ENCODE results near the gene GATA5. TPM values are rescaled to one million over a fixed set of nuclear protein-coding genes. Genes with fewer than 3 reads are reported as not detected.

The GATA5 gene
- polyA plus RNA-seq, 1 donor from 2014 or later, result not detected

GRCh38 chr20:62441987-62442539 is 33.7 kb downstream of the GATA5 start:
- Histone ChIP-seq H3K9me2 (ENCODE audit: insufficient read depth, low read length) (no peaks in the 10 kb centered on the region), H3K27me3 (ENCODE audit: insufficient read depth, low read depth, low read length) (no peaks in the 10 kb centered on the region), H3K4me2 (ENCODE audit: low read length) (no peak overlapping the region), H3K79me2 (replicated peaks; ENCODE audit: insufficient read depth, low read length) (no peaks in the 10 kb centered on the region), H3K9ac (ENCODE audit: low read length) (no peak overlapping the region), H3F3A (ENCODE audit: insufficient read depth, low read length, poor library complexity, severe bottlenecking) (no peaks in the 10 kb centered on the region), H3K4me3 (ENCODE audit: low read length) (no peak overlapping the region), H3K36me3 (ENCODE audit: insufficient read depth, low read length) (no peaks in the 10 kb centered on the region), H3K9me3 (ENCODE audit: low read length) (no peaks in the 10 kb centered on the region), H3K27ac (ENCODE audit: low read length) (no peak overlapping the region), H2AFZ (ENCODE audit: low read depth, low read length) (no peak overlapping the region), H4K20me1 (ENCODE audit: insufficient read depth) (no peaks in the 10 kb centered on the region)
- no peak for TF ChIP-seq TAF1 (IDR thresholded peaks at IDR 0.05; ENCODE audit: low read depth)
- TF ChIP-seq RAD21 (conservative IDR thresholded peaks at IDR 0.05), result no peak
- TF ChIP-seq EP300 (conservative IDR thresholded peaks at IDR 0.05; ENCODE audit: poor library complexity, severe bottlenecking), result no peak
- TF ChIP-seq CTCF (IDR thresholded peaks at IDR 0.05; ENCODE audit: poor library complexity, severe bottlenecking), result no peak
- TF ChIP-seq MXI1 (conservative IDR thresholded peaks at IDR 0.05; ENCODE audit: poor library complexity, severe bottlenecking), result no peak
- TF ChIP-seq POLR2AphosphoS5 (IDR thresholded peaks at IDR 0.05), result no peak
- no peak for TF ChIP-seq REST (IDR thresholded peaks at IDR 0.05; ENCODE audit: borderline replicate concordance)
- TF ChIP-seq EZH2 (IDR thresholded peaks at IDR 0.05; ENCODE audit: borderline replicate concordance, insufficient read depth, low read length, poor library complexity, severe bottlenecking), result no peak
- TF ChIP-seq SMC3 (conservative IDR thresholded peaks at IDR 0.05; ENCODE audit: poor library complexity), result no peak

GRCh38 chr20:62439218-62439617 is 36.6 kb downstream of the GATA5 start:
- Histone ChIP-seq H3K9me2 (ENCODE audit: insufficient read depth, low read length) (no peaks in the 10 kb centered on the region), H3K4me3 (ENCODE audit: low read length) (no peak overlapping the region), H3K36me3 (ENCODE audit: insufficient read depth, low read length) (no peaks in the 10 kb centered on the region), H4K20me1 (ENCODE audit: insufficient read depth) (no peaks in the 10 kb centered on the region), H3K4me2 (ENCODE audit: low read length) (no peak overlapping the region), H3K9me3 (ENCODE audit: low read length) (no peaks in the 10 kb centered on the region), H3K79me2 (replicated peaks; ENCODE audit: insufficient read depth, low read length) (no peaks in the 10 kb centered on the region), H3K27me3 (ENCODE audit: insufficient read depth, low read depth, low read length) (no peaks in the 10 kb centered on the region), H2AFZ (ENCODE audit: low read depth, low read length) (no peak overlapping the region), H3K27ac (ENCODE audit: low read length) (no peak overlapping the region), H3K9ac (ENCODE audit: low read length) (no peak overlapping the region), H3F3A (ENCODE audit: insufficient read depth, low read length, poor library complexity, severe bottlenecking) (no peaks in the 10 kb centered on the region)
- TF ChIP-seq TAF1 (IDR thresholded peaks at IDR 0.05; ENCODE audit: low read depth) (no peak), EZH2 (IDR thresholded peaks at IDR 0.05; ENCODE audit: borderline replicate concordance, insufficient read depth, low read length, poor library complexity, severe bottlenecking) (no peak), REST (IDR thresholded peaks at IDR 0.05; ENCODE audit: borderline replicate concordance) (no peak), CTCF (IDR thresholded peaks at IDR 0.05; ENCODE audit: poor library complexity, severe bottlenecking) (no peak), RAD21 (conservative IDR thresholded peaks at IDR 0.05) (no peak), MXI1 (conservative IDR thresholded peaks at IDR 0.05; ENCODE audit: poor library complexity, severe bottlenecking) (no peak), SMC3 (conservative IDR thresholded peaks at IDR 0.05; ENCODE audit: poor library complexity) (no peak), POLR2AphosphoS5 (IDR thresholded peaks at IDR 0.05) (no peak), EP300 (conservative IDR thresholded peaks at IDR 0.05; ENCODE audit: poor library complexity, severe bottlenecking) (no peak)
